Measurements from ENCODE around the gene TREML2.

Gene TREML2

GRCh38 chr6:41150671-41151070 is 50.3 kb downstream of the TREML2 start:
- no peak for DNase-seq (ENCODE audit: low read depth in 2 of 2)

GRCh38 chr6:41147917-41148316 is 53.0 kb downstream of the TREML2 start:
- no peak for DNase-seq (ENCODE audit: low read depth in 2 of 2)
